SU-DHL-6 (cell line): ENCODE measurements around the gene NBEA.

ENCODE experiments used
- EZH2phosphoT487 ChIP-seq: fragments of 200-600 bp; sonication (generic), shearing (Covaris generic); conservative IDR thresholded peaks from 2 replicates; pipeline ENCODE4 v1.6.1; 2018; ENCODE audit warnings: mild to moderate bottlenecking, antibody characterized with exemption, low read length, moderate library complexity, mixed read lengths
- TF ChIP-seq, protein P1 (sequence below): fragments of 200-600 bp; sonication (generic); IDR thresholded peaks from one replicate; pipeline ENCODE4 v1.5.1; 2017; ENCODE audit warnings: antibody characterized with exemption, mild to moderate bottlenecking, low read length, moderate library complexity; ENCODE audit not compliant: insufficient read depth, poor library complexity, severe bottlenecking

DNA sequence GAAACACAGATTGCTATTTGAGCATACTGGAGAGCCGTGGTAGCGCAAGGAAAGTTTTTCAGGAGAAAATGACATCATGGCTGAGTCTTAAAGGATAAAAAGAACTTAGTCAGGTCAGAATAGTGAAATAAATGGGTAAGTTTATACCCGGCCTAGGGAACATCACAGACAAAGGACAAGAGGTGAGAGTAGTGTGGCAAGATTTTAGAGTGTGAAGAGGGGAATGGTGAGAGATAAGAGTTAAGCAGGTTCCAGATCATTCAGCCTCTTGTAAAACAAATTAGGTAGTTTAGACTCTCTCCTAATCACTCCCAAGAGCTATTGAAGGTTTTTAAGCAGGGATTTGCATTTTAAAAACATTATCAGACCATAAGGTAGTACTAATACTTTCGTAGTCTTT, 650.4 kb downstream of the NBEA start:
- TF ChIP-seq, protein P1, sequence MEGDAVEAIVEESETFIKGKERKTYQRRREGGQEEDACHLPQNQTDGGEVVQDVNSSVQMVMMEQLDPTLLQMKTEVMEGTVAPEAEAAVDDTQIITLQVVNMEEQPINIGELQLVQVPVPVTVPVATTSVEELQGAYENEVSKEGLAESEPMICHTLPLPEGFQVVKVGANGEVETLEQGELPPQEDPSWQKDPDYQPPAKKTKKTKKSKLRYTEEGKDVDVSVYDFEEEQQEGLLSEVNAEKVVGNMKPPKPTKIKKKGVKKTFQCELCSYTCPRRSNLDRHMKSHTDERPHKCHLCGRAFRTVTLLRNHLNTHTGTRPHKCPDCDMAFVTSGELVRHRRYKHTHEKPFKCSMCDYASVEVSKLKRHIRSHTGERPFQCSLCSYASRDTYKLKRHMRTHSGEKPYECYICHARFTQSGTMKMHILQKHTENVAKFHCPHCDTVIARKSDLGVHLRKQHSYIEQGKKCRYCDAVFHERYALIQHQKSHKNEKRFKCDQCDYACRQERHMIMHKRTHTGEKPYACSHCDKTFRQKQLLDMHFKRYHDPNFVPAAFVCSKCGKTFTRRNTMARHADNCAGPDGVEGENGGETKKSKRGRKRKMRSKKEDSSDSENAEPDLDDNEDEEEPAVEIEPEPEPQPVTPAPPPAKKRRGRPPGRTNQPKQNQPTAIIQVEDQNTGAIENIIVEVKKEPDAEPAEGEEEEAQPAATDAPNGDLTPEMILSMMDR: no peak
- no peak for TF ChIP-seq EZH2phosphoT487
